Liver (tissue), 9 donors: Measurements from ENCODE around the gene ILDR2. TPM values are rescaled to one million over a fixed set of nuclear protein-coding genes. Genes with fewer than 3 reads are reported as not detected.
A peak's percentile ranks its signal among the peaks of the same experiment; 100 is the strongest.

ENCODE experiments used
- DNase-seq: peaks from one replicate; pipeline ENCODE4 v3.0.0-alpha.2; 2017; ENCODE audit warnings: low spot score
- H3K27ac ChIP-seq, 2 donors: one replicate each; pipeline ENCODE4 v1.7.0; 2013; ENCODE audit warnings: inconsistent platforms in 2 of 2, low read length in 2 of 2, control low read depth in 1 of 2, low read depth in 1 of 2, mild to moderate bottlenecking in 1 of 2
- H3K27me3 ChIP-seq, 4 donors: one replicate each; pipeline versions ENCODE4 v1.6.1 to v1.7.0; 2013; ENCODE audit warnings: low read length in 3 of 4, inconsistent platforms in 1 of 4, mild to moderate bottlenecking in 1 of 4, moderate library complexity in 1 of 4; ENCODE audit not compliant: control insufficient read depth in 4 of 4, insufficient read depth in 4 of 4
- H3K36me3 ChIP-seq, 4 donors: one replicate each; pipeline versions ENCODE4 v1.6.1 to v1.7.0; 2013; ENCODE audit warnings: low read length in 3 of 4, mild to moderate bottlenecking in 3 of 4, low read depth in 1 of 4, moderate library complexity in 1 of 4; ENCODE audit not compliant: control insufficient read depth in 4 of 4, insufficient read depth in 3 of 4
- H3K4me1 ChIP-seq, 4 donors: one replicate each; pipeline versions ENCODE4 v1.6.1 to v1.7.0; 2013; ENCODE audit warnings: low read length in 3 of 4, mild to moderate bottlenecking in 3 of 4, moderate library complexity in 1 of 4; ENCODE audit not compliant: control insufficient read depth in 4 of 4, insufficient read depth in 4 of 4
- H3K4me3 ChIP-seq, 3 donors: one replicate each; pipeline versions ENCODE4 v1.6.1 to v1.7.0; 2013; ENCODE audit warnings: low read length in 3 of 3, control low read depth in 1 of 3, low read depth in 1 of 3, mild to moderate bottlenecking in 1 of 3
- H3K9ac ChIP-seq, 2 donors: one replicate each; pipeline ENCODE4 v1.7.0; 2013; ENCODE audit warnings: low read length in 2 of 2, mild to moderate bottlenecking in 2 of 2, moderate library complexity in 2 of 2, control low read depth in 1 of 2, low read depth in 1 of 2
- H3K9me3 ChIP-seq, 4 donors: one replicate each; pipeline versions ENCODE4 v1.6.1 to v1.7.0; 2013; ENCODE audit warnings: low read length in 3 of 4; ENCODE audit not compliant: control insufficient read depth in 4 of 4
- ATF3 ChIP-seq: IDR thresholded peaks from 2 replicates; pipeline ENCODE4 v1.6.1; 2016; ENCODE audit warnings: antibody characterized with exemption
- EGR1 ChIP-seq, 2 donors: IDR thresholded peaks; 2 replicates each; pipeline ENCODE4 v1.6.1; 2016 to 2018; ENCODE audit warnings: antibody characterized with exemption in 2 of 2, low read depth in 2 of 2
- FOXA1 ChIP-seq: IDR thresholded peaks from 2 replicates; pipeline ENCODE4 v1.6.1; 2016; ENCODE audit warnings: antibody characterized with exemption
- FOXA2 ChIP-seq: IDR thresholded peaks from 2 replicates; pipeline ENCODE4 v1.6.1; 2016; ENCODE audit warnings: antibody characterized with exemption
- HNF4A ChIP-seq, 2 donors: conservative IDR thresholded peaks; 2 replicates each; pipeline ENCODE4 v1.6.1; 2016; ENCODE audit warnings: antibody characterized with exemption in 2 of 2, mild to moderate bottlenecking in 2 of 2
- NR2F2 ChIP-seq: IDR thresholded peaks from 2 replicates; pipeline ENCODE4 v1.6.1; 2016; ENCODE audit warnings: antibody characterized with exemption
- RAD21 ChIP-seq, 2 donors: IDR thresholded peaks; 2 replicates each; pipeline ENCODE4 v1.6.1; 2016; ENCODE audit warnings: antibody characterized with exemption in 2 of 2, mild to moderate bottlenecking in 2 of 2
- REST ChIP-seq: IDR thresholded peaks from 2 replicates; pipeline ENCODE4 v1.6.1; 2016; ENCODE audit warnings: antibody characterized with exemption, mild to moderate bottlenecking
- TAF1 ChIP-seq: conservative IDR thresholded peaks from 2 replicates; pipeline ENCODE4 v1.6.1; 2016; ENCODE audit warnings: antibody characterized with exemption, mild to moderate bottlenecking
- YY1 ChIP-seq: IDR thresholded peaks from 2 replicates; pipeline ENCODE4 v1.6.1; 2016; ENCODE audit warnings: antibody characterized with exemption, mild to moderate bottlenecking
- WGBS: extraction: QIAGEN DNeasy Blood & Tissue Kit; methylation state at CpG from one replicate; pipeline ENCODE4 v1.1.7; 2013; 5-methylcytosine and 5-hydroxymethylcytosine counted together
- polyA plus RNA-seq, 2 donors: library from polyadenylated mRNA; stranded (reverse) in 1 of 2; unstranded in 1 of 2; fragments of 200-250 nt in 1 of 2; fragments of >200 nt in 1 of 2; fragmentation: Nextera tagmentation in 1 of 2; extraction: Ambion mirVana in 1 of 2; gene quantifications; one replicate each; pipeline versions ENCODE4 v1.2.1 to v1.2.3, GENCODE V29; 2013 to 2015
- total RNA-seq, 2 donors: library from RNA; depleted of rRNA; stranded (reverse); fragments of >200 nt; gene quantifications; one replicate each; pipeline ENCODE4 v1.2.3, GENCODE V29; 2014
- donor health status: healthy.
- donor health status: healthy.
- donor health status: healthy.
- donor health status: healthy.
- donor health status: healthy.

Gene ILDR2
- total and polyA plus RNA-seq, 4 donors: 0.09 to 7.4 (median 0.44) TPM

- Histone ChIP-seq H3K9ac (no peak overlapping the region), H3K4me3 (no peak overlapping the region), H3K4me1 (peaks cover 0 to 10% (median 0%) of the 10 kb centered on the region in 4 donors), H3K27ac (no peak overlapping the region), H3K9me3 (no peaks in the 10 kb centered on the region), H3K36me3 (no peaks in the 10 kb centered on the region), H3K27me3 (peaks cover 0 to 6% (median 2%) of the 10 kb centered on the region in 4 donors)
- 95% methylated on average over 2 of the region's 2 CpGs for WGBS
- TF ChIP-seq TAF1 (no peak), HNF4A (conservative IDR thresholded peaks at IDR 0.05) (no peak), REST (no peak), EGR1 (IDR thresholded peaks at IDR 0.05; ENCODE audit: low read depth in 2 of 2) (no peak)
- no peak for DNase-seq
These were observed 24.3 kb downstream of the ILDR2 start for GRCh38 chr1:166951050-166951449.

GRCh38 chr1:166950156-166950555, 25.2 kb downstream of the ILDR2 start:
- 89% methylated on average over 2 of the region's 2 CpGs for whole genome bisulfite sequencing
- no peak for DNase-seq

GRCh38 chr1:166948856-166949350, 26.4 kb downstream of the ILDR2 start:
- peaks cover 0 to 6% (median 2%) of the 10 kb centered on the region in 4 donors for H3K27me3 ChIP-seq
- no peak overlapping the region for H3K9ac ChIP-seq
- no peak overlapping the region for H3K4me3 ChIP-seq

More at GRCh38 chr1:166950156-166950555, 25.2 kb downstream of the ILDR2 start:
- peaks cover 0 to 10% (median 0%) of the 10 kb centered on the region in 4 donors for H3K4me1 ChIP-seq
- no peak overlapping the region for H3K27ac ChIP-seq
- no peak overlapping the region for H3K9ac ChIP-seq
- H3K27me3 ChIP-seq: peaks cover 0 to 6% (median 2%) of the 10 kb centered on the region in 4 donors
- H3K36me3 ChIP-seq: no peaks in the 10 kb centered on the region
- no peak for TF ChIP-seq NR2F2
- no peak for TF ChIP-seq FOXA2
- no peak for TF ChIP-seq ATF3
- no peak for TF ChIP-seq RAD21 (IDR thresholded peaks at IDR 0.05)
- no peak for TF ChIP-seq FOXA1
- H3K9me3 ChIP-seq: no peaks in the 10 kb centered on the region
- H3K4me3 ChIP-seq: no peak overlapping the region

More at GRCh38 chr1:166948856-166949350, 26.4 kb downstream of the ILDR2 start:
- Histone ChIP-seq H3K4me1 (peaks cover 0 to 10% (median 0%) of the 10 kb centered on the region in 4 donors), H3K36me3 (no peaks in the 10 kb centered on the region), H3K9me3 (no peaks in the 10 kb centered on the region), H3K27ac (no peak overlapping the region)
- WGBS: 61% methylated on average over 2 of the region's 2 CpGs
- DNase-seq: no peak
- TF ChIP-seq YY1 (no peak), HNF4A (conservative IDR thresholded peaks at IDR 0.05) (peak; percentile 29 to 71)
